ENCODE measurements around the gene SYT1. TPM values are rescaled to one million over a fixed set of nuclear protein-coding genes. Genes with fewer than 3 reads are reported as not detected.

SYT1 gene
- total and polyA plus RNA-seq, 10 donors = 0.56 to 7.3 (median 2.6) TPM

- Histone ChIP-seq H3K27ac (no peak overlapping the region), H3K27me3 (replicated peaks in 1 of 7) (no peaks in the 10 kb centered on the region), H3K4me3 (no peak overlapping the region), H3K9me3 (no peaks in the 10 kb centered on the region), H3K4me1 (no peaks in the 10 kb centered on the region), H3K36me3 (no peaks in the 10 kb centered on the region)
- WGBS, 5 donors = 49 to 74% (median 61%) methylated on average over 1 of the region's 1 CpG
- intact Hi-C loops (cut with DNase I; ENCODE audit: low total_unique reads) = no loop called here
- DNase-seq = no peak
- no peak for TF ChIP-seq CTCF (IDR thresholded peaks at IDR 0.05 in 8 of 11, conservative IDR thresholded peaks at IDR 0.05 in 3 of 11)
- TF ChIP-seq POLR2A (IDR thresholded peaks at IDR 0.05) = no peak
- TF ChIP-seq POLR2AphosphoS5 (IDR thresholded peaks at IDR 0.05) = no peak
Measured at GRCh38 chr12:79161249-79161934, 296.8 kb downstream of the SYT1 start.

GRCh38 chr12:79162147-79162772 is 297.7 kb downstream of the SYT1 start:
- WGBS, 5 donors = 66 to 90% (median 76%) methylated on average over 3 of the region's 3 CpGs
- no peaks in the 10 kb centered on the region for H3K36me3 ChIP-seq
- intact Hi-C loops (cut with DNase I; ENCODE audit: low total_unique reads) = no loop called here
- H3K27ac ChIP-seq = no peak overlapping the region
- no peak overlapping the region for H3K4me3 ChIP-seq
- no peaks in the 10 kb centered on the region for H3K27me3 ChIP-seq (replicated peaks in 1 of 7)
- TF ChIP-seq POLR2AphosphoS5 (IDR thresholded peaks at IDR 0.05) (no peak), CTCF (IDR thresholded peaks at IDR 0.05 in 8 of 11, conservative IDR thresholded peaks at IDR 0.05 in 3 of 11) (no peak), POLR2A (IDR thresholded peaks at IDR 0.05) (no peak)
- H3K9me3 ChIP-seq = no peaks in the 10 kb centered on the region
- DNase-seq = no peak
- no peaks in the 10 kb centered on the region for H3K4me1 ChIP-seq

GRCh38 chr12:79162948-79163347 is 298.4 kb downstream of the SYT1 start:
- no peaks in the 10 kb centered on the region for H3K9me3 ChIP-seq
- intact Hi-C loops (cut with DNase I; ENCODE audit: low total_unique reads) = no loop called here
- H3K36me3 ChIP-seq = no peaks in the 10 kb centered on the region
- WGBS, 5 donors = 72 to 86% (median 81%) methylated on average over 1 of the region's 1 CpG
- no peaks in the 10 kb centered on the region for H3K27me3 ChIP-seq (replicated peaks in 1 of 7)
- TF ChIP-seq POLR2AphosphoS5 (IDR thresholded peaks at IDR 0.05) = no peak
- no peak for TF ChIP-seq POLR2A (IDR thresholded peaks at IDR 0.05)
- TF ChIP-seq CTCF (IDR thresholded peaks at IDR 0.05 in 8 of 11, conservative IDR thresholded peaks at IDR 0.05 in 3 of 11) = no peak
- no peak overlapping the region for H3K27ac ChIP-seq
- H3K4me3 ChIP-seq = no peak overlapping the region
- DNase-seq = no peak
- H3K4me1 ChIP-seq = no peaks in the 10 kb centered on the region

GRCh38 chr12:79164890-79165289 is 300.3 kb downstream of the SYT1 start:
- Histone ChIP-seq H3K27ac (no peak overlapping the region), H3K27me3 (replicated peaks in 1 of 7) (no peaks in the 10 kb centered on the region), H3K4me3 (no peak overlapping the region), H3K9me3 (peaks cover 0 to 6% (median under 1%) of the 10 kb centered on the region in 8 donors), H3K36me3 (no peaks in the 10 kb centered on the region), H3K4me1 (no peaks in the 10 kb centered on the region)
- intact Hi-C loops (cut with DNase I; ENCODE audit: low total_unique reads) = no loop called here
- no peak for DNase-seq
- no peak for TF ChIP-seq POLR2AphosphoS5 (IDR thresholded peaks at IDR 0.05)
- TF ChIP-seq CTCF (IDR thresholded peaks at IDR 0.05 in 8 of 11, conservative IDR thresholded peaks at IDR 0.05 in 3 of 11) = no peak
- TF ChIP-seq POLR2A (IDR thresholded peaks at IDR 0.05) = no peak
- 72 to 86% (median 76%) methylated on average over 2 of the region's 2 CpGs for WGBS, 5 donors
